GM12878 (cell line): ENCODE measurements around the gene SLMAP. TPM values are rescaled to one million over a fixed set of nuclear protein-coding genes. Genes with fewer than 3 reads are reported as not detected.

Experiments
- ATAC-seq: fragments of 200-7000 bp; cut with Tn5 transposase; 3 replicates; pipeline ENCODE4 v1.9.1; 2020; ENCODE audit warnings: mild to moderate bottlenecking, moderate library complexity
- BruUV-seq: library from RNA; stranded (reverse); fragments of 400-500 nt; replicated peaks from 2 replicates; lab custom pipeline; 2021; lab: Mats Ljungman, UMichigan
- CTCF ChIA-PET: fragments of 300-600 bp; sonication (Branson Sonifier 250); formaldehyde crosslinking; extraction: SDS; loops from one replicate; lab custom pipeline; 2021; ENCODE audit warnings: inconsistent platforms; lab: Yijun Ruan, JAX
- POLR2A ChIA-PET: fragments of 350-600 bp; formaldehyde crosslinking; extraction: SDS; loops from one replicate; lab custom pipeline; 2021; ENCODE audit warnings: inconsistent platforms; lab: Charles Lee
- RAD21 ChIA-PET: fragments of 300-600 bp; sonication (Branson Sonifier 250); formaldehyde crosslinking; loops from one replicate; lab custom pipeline; 2023; ENCODE audit warnings: antibody characterized with exemption; ENCODE audit not compliant: unreplicated experiment; lab: Charles Lee
- SMC1A ChIA-PET: fragments of 300-600 bp; sonication (Branson Sonifier 250); formaldehyde crosslinking; loops from one replicate; lab custom pipeline; 2023; ENCODE audit not compliant: unreplicated experiment, uncharacterized antibody; lab: Charles Lee
- DNase-seq: peaks from one replicate; pipeline ENCODE4 v3.0.0-alpha.2; 2011; ENCODE audit warnings: low read depth, low spot score
- FAIRE-seq: peaks from 3 replicates; lab custom pipeline; 2011; peaks lifted over from hg19 to GRCh38; lab: Jason Lieb, UNC
- H2AFZ ChIP-seq: 2 replicates; pipeline ENCODE4 v1.6.0; 2011; ENCODE audit warnings: low read depth, low read length, control low read depth; ENCODE audit not compliant: control insufficient read depth
- H3K27ac ChIP-seq: 2 replicates; pipeline ENCODE4 v1.5.1; 2011; ENCODE audit warnings: control low read depth; ENCODE audit not compliant: control insufficient read depth, insufficient read depth
- H3K27me3 ChIP-seq, 2 experiments: replicated peaks in 1 of 2; 2 replicates each; pipeline versions ENCODE4 v1.6.0 to v1.6.1; 2011; ENCODE audit warnings: low read length in 1 of 2; ENCODE audit not compliant: control insufficient read depth in 2 of 2, insufficient read depth in 2 of 2
- H3K36me3 ChIP-seq, 2 experiments: 2 replicates each; pipeline ENCODE4 v1.5.1; 2011; ENCODE audit warnings: low read length in 1 of 2; ENCODE audit not compliant: control insufficient read depth in 2 of 2, insufficient read depth in 2 of 2
- H3K4me1 ChIP-seq: 2 replicates; pipeline ENCODE4 v1.6.1; 2011; ENCODE audit warnings: mild to moderate bottlenecking, low read length, moderate library complexity, mixed read lengths; ENCODE audit not compliant: control insufficient read depth, insufficient read depth
- H3K4me2 ChIP-seq: 2 replicates; pipeline ENCODE4 v1.6.0; 2011; ENCODE audit warnings: control low read depth; ENCODE audit not compliant: control insufficient read depth, insufficient read depth
- H3K4me3 ChIP-seq: fragments of 200-600 bp; sonication (generic); 2 replicates; pipeline ENCODE4 v1.5.1; 2016
- H3K79me2 ChIP-seq: 2 replicates; pipeline ENCODE4 v1.6.0; 2011; ENCODE audit warnings: low read length; ENCODE audit not compliant: control insufficient read depth, insufficient read depth
- H3K9ac ChIP-seq: 2 replicates; pipeline ENCODE4 v1.8.0; 2011; ENCODE audit warnings: low read length, control low read depth, mixed read lengths; ENCODE audit not compliant: control insufficient read depth, insufficient read depth
- H3K9me3 ChIP-seq: replicated peaks from 3 replicates; pipeline ENCODE4 v1.5.1; 2011; ENCODE audit warnings: mild to moderate bottlenecking, low read length; ENCODE audit not compliant: control insufficient read depth, insufficient read depth
- H4K20me1 ChIP-seq: 2 replicates; pipeline ENCODE4 v1.6.0; 2011; ENCODE audit not compliant: control insufficient read depth, insufficient read depth
- BHLHE40 ChIP-seq, 2 experiments: fragments of 450-650 bp in 1 of 2; IDR thresholded peaks; 2 replicates each; pipeline ENCODE4 v1.6.1; 2011 to 2017; ENCODE audit warnings: low read depth in 2 of 2, borderline replicate concordance in 1 of 2, improper control_type of control experiment in 1 of 2, low read length in 1 of 2, mild to moderate bottlenecking in 1 of 2
- BMI1 ChIP-seq: fragments of 450-650 bp; IDR thresholded peaks from 2 replicates; pipeline ENCODE4 v1.6.1; 2016; ENCODE audit warnings: mild to moderate bottlenecking, moderate library complexity, borderline replicate concordance
- CREM ChIP-seq: IDR thresholded peaks from 2 replicates; pipeline ENCODE4 v1.6.1; 2014; ENCODE audit warnings: antibody characterized with exemption, low read depth
- HCFC1 ChIP-seq: fragments of 150-350 bp; IDR thresholded peaks from 2 replicates; pipeline ENCODE4 v1.6.1; 2014; ENCODE audit warnings: low read length
- HDAC2 ChIP-seq: fragments of 200-600 bp; sonication (generic); IDR thresholded peaks from 2 replicates; pipeline ENCODE4 v1.6.1; 2017
- PML ChIP-seq: IDR thresholded peaks from 2 replicates; pipeline ENCODE4 v1.6.1; 2012; ENCODE audit warnings: low read length, inconsistent platforms
- SMAD1 ChIP-seq: fragments of 450-650 bp; IDR thresholded peaks from 2 replicates; pipeline ENCODE4 v1.6.1; 2018; ENCODE audit warnings: mild to moderate bottlenecking, low read depth; ENCODE audit not compliant: partially characterized antibody
- SUZ12 ChIP-seq: fragments of 200-600 bp; sonication (generic); IDR thresholded peaks from one replicate; pipeline ENCODE4 v1.6.1; 2018; ENCODE audit warnings: antibody characterized with exemption, mild to moderate bottlenecking; ENCODE audit not compliant: unreplicated experiment
- ZNF217 ChIP-seq: fragments of 450-650 bp; IDR thresholded peaks from 2 replicates; pipeline ENCODE4 v1.6.1; 2017; ENCODE audit warnings: antibody characterized with exemption, mild to moderate bottlenecking
- in situ Hi-C: fragments of 300-500 bp; cut with MboI; formaldehyde crosslinking; loops from 9 replicates; pipeline ENCODE4 v1.14.3; 2018; ENCODE audit warnings: mixed read lengths
- intact Hi-C: fragments of 100-400 bp; cut with micrococcal nuclease; formaldehyde crosslinking; loops from one replicate; pipeline ENCODE4 v1.14.2; 2022; ENCODE audit not compliant: unreplicated experiment
- polyA plus RNA-seq, 11 experiments: library from polyadenylated mRNA; depleted of rRNA in 4 of 11; unstranded in 6 of 11; stranded (reverse) in 5 of 11; fragments of >200 nt; fragmentation: Nextera tagmentation in 4 of 11; fragmentation: Illumina TruSeq in 1 of 11; extraction: Ambion mirVana in 4 of 11; extraction: Trizol in 1 of 11; gene quantifications; 1 replicate in 1 of 11; 2 replicates in 10 of 11; pipeline versions ENCODE4 v1.2.1 to v1.2.3, GENCODE V29; 2011 to 2016; ENCODE audit warnings: inconsistent platforms in 2 of 11, missing spikeins in 2 of 11, low read depth in 1 of 11
- total RNA-seq, 4 experiments: library from RNA; depleted of rRNA in 3 of 4; stranded (reverse); fragments of >200 nt in 3 of 4; fragmentation: Illumina TruSeq in 1 of 4; extraction: Trizol in 1 of 4; gene quantifications; 2 replicates each; pipeline versions ENCODE4 v1.2.1 to v1.2.3, GENCODE V29; 2013 to 2021
- TF ChIP-seq, protein P1 (sequence below): IDR thresholded peaks from 2 replicates; pipeline ENCODE4 v1.6.1; 2011; ENCODE audit warnings: low read depth, low read length, improper control_type of control experiment, borderline replicate concordance

SLMAP gene
- total and polyA plus RNA-seq, 10 of the 15 experiments (the other 5 are each of a cell fraction or from before 2014, with no cell fraction given) = 8.3 to 43.8 (median 26.4) TPM

DNA sequence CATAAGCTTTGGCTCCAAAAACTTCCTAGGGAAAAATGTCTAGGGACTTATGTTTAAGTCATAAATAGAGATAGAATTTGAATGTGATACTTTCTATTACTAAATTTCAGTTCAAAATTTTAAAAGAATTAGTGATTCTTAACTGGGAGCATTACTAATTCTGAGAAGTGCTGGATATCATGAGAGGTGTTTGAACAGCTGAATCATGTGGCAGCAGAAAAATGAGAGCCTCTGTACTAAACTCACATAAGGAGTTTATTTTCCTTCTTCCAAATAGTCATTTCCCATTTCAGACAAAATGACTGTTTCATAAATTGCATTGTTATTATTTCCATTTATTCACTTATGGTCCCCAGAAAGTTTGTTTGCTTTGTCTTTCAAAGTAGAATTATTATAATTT, 62.7 kb downstream of the SLMAP start:
- ATAC-seq = no peak; the same call in 2 of the 3 replicates
- no peak overlapping the region for H2AFZ ChIP-seq
- no peaks in the 10 kb centered on the region; the same call in 1 of the 2 replicates for H3K4me1 ChIP-seq
- H3K9ac ChIP-seq = no peak overlapping the region
- H3K4me2 ChIP-seq = no peak overlapping the region
- no peaks in the 10 kb centered on the region; the same call in 2 of the 3 replicates for H3K9me3 ChIP-seq
- ChIA-PET CTCF (no interaction called here), RAD21 (no interaction called here), POLR2A (no interaction called here), SMC1A (interaction anchor here (0.8 kb wide), 1 partner anchor 47 kb away, joined by 3 read pairs; no protein-coding TSS in a partner anchor)
- intact Hi-C loops = no loop called here
- no peak for FAIRE-seq
- H4K20me1 ChIP-seq = no peaks in the 10 kb centered on the region
- in situ Hi-C loops = no loop called here
- H3K36me3 ChIP-seq = no peaks in the 10 kb centered on the region
- BruUV-seq = no TSS peak
- no peak for DNase-seq
- no peak overlapping the region for H3K4me3 ChIP-seq
- H3K27ac ChIP-seq = no peak overlapping the region
- H3K79me2 ChIP-seq = peaks cover 18% of the 10 kb centered on the region
- H3K27me3 ChIP-seq = no peaks in the 10 kb centered on the region
- TF ChIP-seq CREM (no peak), HDAC2 (no peak), BMI1 (no peak), SUZ12 (no peak), HCFC1 (no peak), PML (no peak), ZNF217 (no peak), BHLHE40 (IDR thresholded peaks at IDR 0.05; ENCODE audit: borderline replicate concordance in 1 of 2, low read depth in 2 of 2, low read length in 1 of 2) (no peak), SMAD1 (no peak)
- TF ChIP-seq, protein P1, sequence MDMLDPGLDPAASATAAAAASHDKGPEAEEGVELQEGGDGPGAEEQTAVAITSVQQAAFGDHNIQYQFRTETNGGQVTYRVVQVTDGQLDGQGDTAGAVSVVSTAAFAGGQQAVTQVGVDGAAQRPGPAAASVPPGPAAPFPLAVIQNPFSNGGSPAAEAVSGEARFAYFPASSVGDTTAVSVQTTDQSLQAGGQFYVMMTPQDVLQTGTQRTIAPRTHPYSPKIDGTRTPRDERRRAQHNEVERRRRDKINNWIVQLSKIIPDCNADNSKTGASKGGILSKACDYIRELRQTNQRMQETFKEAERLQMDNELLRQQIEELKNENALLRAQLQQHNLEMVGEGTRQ = no peak
